HepG2 (cell line): ENCODE results near the gene RBM14. TPM values are rescaled to one million over a fixed set of nuclear protein-coding genes. Genes with fewer than 3 reads are reported as not detected.

ENCODE experiments used
- AGO1 ChIP-seq: fragments of 200-400 bp; formaldehyde crosslinking; IDR thresholded peaks from 2 replicates; pipeline ENCODE4 v1.6.1; 2017; ENCODE audit warnings: mild to moderate bottlenecking, low read depth, low read length, moderate library complexity; ENCODE audit not compliant: poor library complexity, severe bottlenecking
- FOXM1 ChIP-seq: sonication (generic); formaldehyde crosslinking; IDR thresholded peaks from 2 replicates; pipeline ENCODE4 v1.5.0; 2020; ENCODE audit warnings: missing genetic modification reagents
- HNF1A ChIP-seq, 2 experiments: sonication (generic) in 1 of 2; formaldehyde crosslinking in 1 of 2; IDR thresholded peaks; 2 replicates each; pipeline versions ENCODE4 v1.4.0 to v1.6.1; 2016 to 2020; ENCODE audit warnings: borderline replicate concordance in 1 of 2, low read depth in 1 of 2, mild to moderate bottlenecking in 1 of 2, missing genetic modification reagents in 1 of 2
- IKZF4 ChIP-seq: sonication (generic); formaldehyde crosslinking; IDR thresholded peaks from 2 replicates; pipeline ENCODE4 v1.5.1; 2020; ENCODE audit warnings: borderline replicate concordance, mild to moderate bottlenecking, low read depth, missing genetic modification reagents; ENCODE audit errors: not compliant biosample characterization
- KLF9 ChIP-seq: IDR thresholded peaks from 2 replicates; pipeline ENCODE4 v1.6.1; 2016; ENCODE audit warnings: low read depth
- NFKB2 ChIP-seq: sonication (generic); formaldehyde crosslinking; IDR thresholded peaks from 2 replicates; pipeline ENCODE4 v1.4.0; 2020; ENCODE audit warnings: missing genetic modification reagents, borderline replicate concordance
- SMAD3 ChIP-seq: sonication (generic); formaldehyde crosslinking; IDR thresholded peaks from 2 replicates; pipeline ENCODE4 v1.4.0; 2020; ENCODE audit warnings: missing genetic modification reagents
- SMYD3 ChIP-seq: sonication (generic); formaldehyde crosslinking; IDR thresholded peaks from 2 replicates; pipeline ENCODE4 v1.8.1; 2023; ENCODE audit warnings: mild to moderate bottlenecking, missing genetic modification reagents
- SRF ChIP-seq: IDR thresholded peaks from 2 replicates; pipeline ENCODE4 v1.6.1; 2011; ENCODE audit warnings: mild to moderate bottlenecking, low read depth, low read length, moderate library complexity
- TMF1 ChIP-seq: sonication (generic); formaldehyde crosslinking; IDR thresholded peaks from 2 replicates; pipeline ENCODE4 v1.8.1; 2022; ENCODE audit warnings: low read depth, missing genetic modification reagents
- ZNF343 ChIP-seq: sonication (generic); formaldehyde crosslinking; IDR thresholded peaks from 2 replicates; pipeline ENCODE4 v1.4.0; 2020; ENCODE audit warnings: mild to moderate bottlenecking, missing genetic modification reagents
- polyA plus RNA-seq, 8 experiments: library from polyadenylated mRNA; depleted of rRNA in 3 of 8; stranded (reverse) in 7 of 8; unstranded in 1 of 8; fragments of >200 nt; fragmentation: Illumina TruSeq in 4 of 8; extraction: Trizol in 4 of 8; gene quantifications; 2 replicates each; pipeline versions ENCODE4 v1.2.1 to v1.2.3, GENCODE V29; 2011 to 2016; ENCODE audit warnings: low read depth in 4 of 8, missing spikeins in 1 of 8, mixed read lengths in 1 of 8; ENCODE audit not compliant: insufficient read depth in 1 of 8
- total RNA-seq, 5 experiments: library from RNA; depleted of rRNA; stranded (reverse); fragments of >200 nt; fragmentation: Illumina TruSeq; extraction: Trizol; gene quantifications; 2 replicates each; pipeline ENCODE4 v1.2.3, GENCODE V29; 2016; ENCODE audit warnings: low read depth in 1 of 5
- TF ChIP-seq, protein P1 (sequence below): sonication (generic); formaldehyde crosslinking; IDR thresholded peaks from 2 replicates; pipeline ENCODE4 v1.8.1; 2022; ENCODE audit warnings: mild to moderate bottlenecking, missing genetic modification reagents
- TF ChIP-seq, protein P2 (sequence below): sonication (generic); formaldehyde crosslinking; conservative IDR thresholded peaks from 2 replicates; pipeline ENCODE4 v1.4.0; 2020; ENCODE audit warnings: missing genetic modification reagents
- TF ChIP-seq, protein P3 (sequence below): IDR thresholded peaks from 2 replicates; pipeline ENCODE4 v1.6.1; 2016; ENCODE audit warnings: low read depth, missing genetic modification reagents, missing compliant biosample characterization
- TF ChIP-seq, protein P4 (sequence below): sonication (generic); formaldehyde crosslinking; conservative IDR thresholded peaks from 2 replicates; pipeline ENCODE4 v1.8.0; 2022; ENCODE audit warnings: low read depth, missing genetic modification reagents

RBM14 gene
- total and polyA plus RNA-seq, 2 of the 13 experiments (the other 11 are each of a cell fraction or from before 2014, with no cell fraction given), result 12.7 to 44.1 TPM

- TF ChIP-seq HNF1A (IDR thresholded peaks at IDR 0.05; ENCODE audit: low read depth) (no peak), HNF1A (CRISPR knock-in tag; IDR thresholded peaks at IDR 0.05; ENCODE audit: borderline replicate concordance) (no peak), KLF9 (CRISPR knock-in tag) (no peak), NFKB2 (no peak), AGO1 (no peak), SMAD3 (CRISPR knock-in tag) (no peak), SRF (no peak), ZNF343 (no peak), IKZF4 (CRISPR knock-in tag) (no peak), FOXM1 (no peak), TMF1 (no peak), SMYD3 (CRISPR knock-in tag) (no peak)
- TF ChIP-seq, protein P1, sequence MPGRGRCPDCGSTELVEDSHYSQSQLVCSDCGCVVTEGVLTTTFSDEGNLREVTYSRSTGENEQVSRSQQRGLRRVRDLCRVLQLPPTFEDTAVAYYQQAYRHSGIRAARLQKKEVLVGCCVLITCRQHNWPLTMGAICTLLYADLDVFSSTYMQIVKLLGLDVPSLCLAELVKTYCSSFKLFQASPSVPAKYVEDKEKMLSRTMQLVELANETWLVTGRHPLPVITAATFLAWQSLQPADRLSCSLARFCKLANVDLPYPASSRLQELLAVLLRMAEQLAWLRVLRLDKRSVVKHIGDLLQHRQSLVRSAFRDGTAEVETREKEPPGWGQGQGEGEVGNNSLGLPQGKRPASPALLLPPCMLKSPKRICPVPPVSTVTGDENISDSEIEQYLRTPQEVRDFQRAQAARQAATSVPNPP (CRISPR knock-in tag), result no peak
- TF ChIP-seq, protein P2, sequence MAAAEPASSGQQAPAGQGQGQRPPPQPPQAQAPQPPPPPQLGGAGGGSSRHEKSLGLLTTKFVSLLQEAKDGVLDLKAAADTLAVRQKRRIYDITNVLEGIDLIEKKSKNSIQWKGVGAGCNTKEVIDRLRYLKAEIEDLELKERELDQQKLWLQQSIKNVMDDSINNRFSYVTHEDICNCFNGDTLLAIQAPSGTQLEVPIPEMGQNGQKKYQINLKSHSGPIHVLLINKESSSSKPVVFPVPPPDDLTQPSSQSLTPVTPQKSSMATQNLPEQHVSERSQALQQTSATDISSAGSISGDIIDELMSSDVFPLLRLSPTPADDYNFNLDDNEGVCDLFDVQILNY, result no peak
- TF ChIP-seq, protein P3, sequence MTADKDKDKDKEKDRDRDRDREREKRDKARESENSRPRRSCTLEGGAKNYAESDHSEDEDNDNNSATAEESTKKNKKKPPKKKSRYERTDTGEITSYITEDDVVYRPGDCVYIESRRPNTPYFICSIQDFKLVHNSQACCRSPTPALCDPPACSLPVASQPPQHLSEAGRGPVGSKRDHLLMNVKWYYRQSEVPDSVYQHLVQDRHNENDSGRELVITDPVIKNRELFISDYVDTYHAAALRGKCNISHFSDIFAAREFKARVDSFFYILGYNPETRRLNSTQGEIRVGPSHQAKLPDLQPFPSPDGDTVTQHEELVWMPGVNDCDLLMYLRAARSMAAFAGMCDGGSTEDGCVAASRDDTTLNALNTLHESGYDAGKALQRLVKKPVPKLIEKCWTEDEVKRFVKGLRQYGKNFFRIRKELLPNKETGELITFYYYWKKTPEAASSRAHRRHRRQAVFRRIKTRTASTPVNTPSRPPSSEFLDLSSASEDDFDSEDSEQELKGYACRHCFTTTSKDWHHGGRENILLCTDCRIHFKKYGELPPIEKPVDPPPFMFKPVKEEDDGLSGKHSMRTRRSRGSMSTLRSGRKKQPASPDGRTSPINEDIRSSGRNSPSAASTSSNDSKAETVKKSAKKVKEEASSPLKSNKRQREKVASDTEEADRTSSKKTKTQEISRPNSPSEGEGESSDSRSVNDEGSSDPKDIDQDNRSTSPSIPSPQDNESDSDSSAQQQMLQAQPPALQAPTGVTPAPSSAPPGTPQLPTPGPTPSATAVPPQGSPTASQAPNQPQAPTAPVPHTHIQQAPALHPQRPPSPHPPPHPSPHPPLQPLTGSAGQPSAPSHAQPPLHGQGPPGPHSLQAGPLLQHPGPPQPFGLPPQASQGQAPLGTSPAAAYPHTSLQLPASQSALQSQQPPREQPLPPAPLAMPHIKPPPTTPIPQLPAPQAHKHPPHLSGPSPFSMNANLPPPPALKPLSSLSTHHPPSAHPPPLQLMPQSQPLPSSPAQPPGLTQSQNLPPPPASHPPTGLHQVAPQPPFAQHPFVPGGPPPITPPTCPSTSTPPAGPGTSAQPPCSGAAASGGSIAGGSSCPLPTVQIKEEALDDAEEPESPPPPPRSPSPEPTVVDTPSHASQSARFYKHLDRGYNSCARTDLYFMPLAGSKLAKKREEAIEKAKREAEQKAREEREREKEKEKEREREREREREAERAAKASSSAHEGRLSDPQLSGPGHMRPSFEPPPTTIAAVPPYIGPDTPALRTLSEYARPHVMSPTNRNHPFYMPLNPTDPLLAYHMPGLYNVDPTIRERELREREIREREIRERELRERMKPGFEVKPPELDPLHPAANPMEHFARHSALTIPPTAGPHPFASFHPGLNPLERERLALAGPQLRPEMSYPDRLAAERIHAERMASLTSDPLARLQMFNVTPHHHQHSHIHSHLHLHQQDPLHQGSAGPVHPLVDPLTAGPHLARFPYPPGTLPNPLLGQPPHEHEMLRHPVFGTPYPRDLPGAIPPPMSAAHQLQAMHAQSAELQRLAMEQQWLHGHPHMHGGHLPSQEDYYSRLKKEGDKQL (CRISPR knock-in tag), result no peak
- TF ChIP-seq, protein P4, sequence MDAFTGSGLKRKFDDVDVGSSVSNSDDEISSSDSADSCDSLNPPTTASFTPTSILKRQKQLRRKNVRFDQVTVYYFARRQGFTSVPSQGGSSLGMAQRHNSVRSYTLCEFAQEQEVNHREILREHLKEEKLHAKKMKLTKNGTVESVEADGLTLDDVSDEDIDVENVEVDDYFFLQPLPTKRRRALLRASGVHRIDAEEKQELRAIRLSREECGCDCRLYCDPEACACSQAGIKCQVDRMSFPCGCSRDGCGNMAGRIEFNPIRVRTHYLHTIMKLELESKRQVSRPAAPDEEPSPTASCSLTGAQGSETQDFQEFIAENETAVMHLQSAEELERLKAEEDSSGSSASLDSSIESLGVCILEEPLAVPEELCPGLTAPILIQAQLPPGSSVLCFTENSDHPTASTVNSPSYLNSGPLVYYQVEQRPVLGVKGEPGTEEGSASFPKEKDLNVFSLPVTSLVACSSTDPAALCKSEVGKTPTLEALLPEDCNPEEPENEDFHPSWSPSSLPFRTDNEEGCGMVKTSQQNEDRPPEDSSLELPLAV, result no peak
Measured at GRCh38 chr11:66607126-66607834, 9.2 kb upstream of the RBM14 start (continued).
